AG09309 (cell line): ENCODE data around the gene GMCL2.

ENCODE experiments used
- DNase-seq: peaks from one replicate; pipeline ENCODE4 v3.0.0-alpha.2; 2010; ENCODE audit warnings: low read depth
- H3K4me3 ChIP-seq: 2 replicates; pipeline ENCODE4 v1.5.1; 2011; ENCODE audit warnings: mild to moderate bottlenecking, low read depth, low read length, moderate library complexity; ENCODE audit not compliant: control insufficient read depth
- CTCF ChIP-seq: IDR thresholded peaks from 2 replicates; pipeline ENCODE4 v1.5.1; 2011; ENCODE audit warnings: mild to moderate bottlenecking, low read depth, low read length, inconsistent platforms; ENCODE audit not compliant: insufficient read depth, control insufficient read depth; ENCODE audit errors: missing control alignments

Gene GMCL2

DNA sequence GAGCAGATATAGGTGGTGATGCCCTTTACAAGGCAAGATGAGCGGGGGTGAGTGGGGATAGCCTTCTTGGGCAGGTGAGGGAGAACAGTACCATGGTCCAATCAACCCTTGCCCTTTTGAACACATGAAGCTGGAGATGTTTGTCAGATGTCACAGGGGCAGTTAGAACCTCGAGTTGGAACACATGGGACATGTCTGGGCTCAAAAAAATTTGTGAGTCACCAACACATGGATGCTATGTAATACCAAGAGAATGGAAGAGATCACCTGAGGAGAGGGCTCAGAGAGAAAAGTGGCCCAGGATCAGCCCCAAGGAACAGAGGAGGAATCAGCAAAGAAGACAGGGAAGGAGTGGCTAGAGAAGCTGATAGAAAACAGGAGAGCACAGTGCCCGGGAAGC is 40.8 kb upstream of the GMCL2 start:
- TF ChIP-seq CTCF, result no peak
- DNase-seq, result no peak
- H3K4me3 ChIP-seq, result no peak overlapping the region

- no peak for DNase-seq
- no peak for TF ChIP-seq CTCF
- H3K4me3 ChIP-seq, result no peak overlapping the region
These were observed 40.0 kb upstream of the GMCL2 start for GRCh38 chr5:178227138-178227659.

DNA sequence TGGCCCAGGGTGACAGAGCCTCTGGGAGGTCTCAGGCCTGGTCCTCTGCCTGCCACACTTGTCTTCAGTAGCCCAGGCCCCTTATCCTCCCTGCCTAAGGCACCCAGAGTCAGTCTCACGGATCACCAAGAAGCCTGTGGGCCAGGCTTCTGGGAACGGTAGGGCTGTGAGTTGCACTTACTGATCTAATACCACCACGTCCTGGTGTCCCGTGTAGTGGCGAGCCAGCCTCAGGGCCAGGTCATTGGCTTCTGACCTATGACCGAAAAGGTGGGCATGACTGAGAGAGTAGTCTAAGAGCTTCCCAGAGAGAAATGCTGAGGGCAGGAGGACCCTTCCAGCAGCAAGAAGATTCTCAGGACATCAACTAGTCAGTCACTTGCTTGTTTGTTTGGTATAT is 38.0 kb upstream of the GMCL2 start:
- H3K4me3 ChIP-seq, result no peak overlapping the region
- DNase-seq, result no peak
- TF ChIP-seq CTCF, result no peak

DNA sequence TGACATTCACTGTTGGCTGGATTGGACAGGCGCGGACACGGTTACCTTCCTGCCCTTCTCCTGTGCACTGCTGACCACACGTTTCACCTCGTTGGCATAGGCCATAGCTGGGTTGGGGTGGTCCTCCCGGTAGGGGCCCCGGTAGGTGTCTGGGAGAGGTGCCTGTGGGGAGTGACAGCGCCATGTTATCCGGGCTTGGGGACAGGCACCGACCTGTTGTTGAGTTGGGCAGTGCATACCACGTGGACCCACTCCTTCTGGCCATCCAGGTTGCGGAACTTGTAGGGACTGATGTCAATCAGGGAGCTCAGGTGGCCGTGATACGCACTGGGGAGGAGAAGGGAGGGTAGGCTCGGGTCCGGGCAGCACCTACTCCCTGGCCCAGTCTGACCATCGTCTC is 37.2 kb upstream of the GMCL2 start:
- DNase-seq, result no peak
- no peak for TF ChIP-seq CTCF
- no peak overlapping the region for H3K4me3 ChIP-seq

DNA sequence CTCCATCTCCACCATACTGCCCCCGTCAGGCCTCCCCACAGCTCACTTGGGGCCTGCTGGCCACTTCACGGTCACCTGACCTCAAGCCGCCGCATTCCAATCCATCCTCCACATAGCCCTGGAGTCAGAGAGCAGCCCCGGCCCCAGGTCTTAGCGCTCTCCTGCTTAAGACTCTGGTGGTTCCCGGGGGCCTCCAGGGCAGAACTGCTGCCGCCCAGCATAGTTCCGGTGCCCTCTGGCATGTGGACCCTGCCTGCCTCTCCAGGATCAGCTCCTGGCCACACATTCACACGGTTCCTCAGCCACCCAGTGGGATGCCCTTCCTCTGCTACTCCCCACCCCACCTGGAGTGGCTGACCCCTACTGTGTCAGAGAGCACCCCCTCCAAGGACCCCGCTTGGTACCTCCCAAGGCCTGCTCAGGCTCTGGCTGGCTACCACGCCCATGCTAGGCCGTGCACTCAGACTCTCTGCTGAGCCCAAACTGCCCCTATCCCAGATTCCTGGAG is 36.7 kb upstream of the GMCL2 start:
- DNase-seq, result no peak
- H3K4me3 ChIP-seq, result no peak overlapping the region
- no peak for TF ChIP-seq CTCF

- no peak overlapping the region for H3K4me3 ChIP-seq
- no peak for TF ChIP-seq CTCF
- no peak for DNase-seq
These were observed 36.1 kb upstream of the GMCL2 start for GRCh38 chr5:178223196-178223773.

DNA sequence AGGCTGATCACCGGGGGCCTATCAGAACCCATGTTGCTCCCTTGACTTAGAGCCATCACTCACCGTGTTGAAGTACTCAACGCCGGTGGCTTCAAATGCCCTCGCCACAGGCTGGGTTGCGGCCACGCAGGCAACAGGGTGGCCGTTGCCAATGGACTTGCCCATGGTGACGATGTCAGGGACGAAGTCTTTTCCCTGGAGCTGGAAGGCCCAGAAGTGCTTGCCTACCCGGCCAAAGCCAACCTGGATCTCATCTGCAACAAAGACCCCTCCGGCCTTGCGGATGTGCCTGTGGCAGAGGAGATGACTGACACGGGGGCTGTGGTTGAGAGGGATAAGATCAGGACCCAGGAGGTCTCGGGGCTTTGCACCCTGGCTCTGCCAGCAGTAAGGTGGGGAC is 35.1 kb upstream of the GMCL2 start:
- DNase-seq, result no peak
- TF ChIP-seq CTCF, result no peak
- no peak overlapping the region for H3K4me3 ChIP-seq
